Neural progenitor cell (in vitro differentiated cells): Measurements from ENCODE around the gene TBXAS1. TPM values are rescaled to one million over a fixed set of nuclear protein-coding genes. Genes with fewer than 3 reads are reported as not detected.

Source experiments
- DNase-seq: peaks from one replicate; pipeline ENCODE4 v3.0.0-alpha.2; 2016; ENCODE audit warnings: low spot score
- H2AFZ ChIP-seq: fragments of 200-600 bp; sonication (generic); replicated peaks from 2 replicates; pipeline ENCODE4 v1.6.1; 2016; ENCODE audit warnings: antibody characterized with exemption
- H3F3A ChIP-seq: fragments of 200-600 bp; sonication (generic); 2 replicates; pipeline ENCODE4 v1.6.1; 2016; ENCODE audit warnings: antibody characterized with exemption, low read depth
- H3K27ac ChIP-seq: fragments of 200-600 bp; sonication (generic); 2 replicates; pipeline ENCODE4 v1.5.1; 2016; ENCODE audit warnings: mild to moderate bottlenecking
- H3K27me3 ChIP-seq: fragments of 200-600 bp; sonication (generic); 2 replicates; pipeline ENCODE4 v1.6.1; 2016; ENCODE audit warnings: mild to moderate bottlenecking, moderate library complexity
- H3K36me3 ChIP-seq: fragments of 200-600 bp; sonication (generic); 2 replicates; pipeline ENCODE4 v1.5.1; 2016
- H3K4me1 ChIP-seq: fragments of 200-600 bp; sonication (generic); 2 replicates; pipeline ENCODE4 v1.6.1; 2016; ENCODE audit warnings: mixed run types
- H3K4me2 ChIP-seq: fragments of 200-600 bp; sonication (generic); 2 replicates; pipeline ENCODE4 v1.6.1; 2016
- H3K4me3 ChIP-seq: fragments of 200-600 bp; sonication (generic); 2 replicates; pipeline ENCODE4 v1.5.1; 2016
- H3K79me2 ChIP-seq: fragments of 200-600 bp; sonication (generic); 2 replicates; pipeline ENCODE4 v1.6.1; 2016; ENCODE audit warnings: low read depth
- H3K9ac ChIP-seq: fragments of 200-600 bp; sonication (generic); 2 replicates; pipeline ENCODE4 v1.6.1; 2016
- H3K9me3 ChIP-seq: fragments of 200-600 bp; sonication (generic); 2 replicates; pipeline ENCODE4 v1.5.1; 2016; ENCODE audit warnings: low read depth
- H4K20me1 ChIP-seq: fragments of 200-600 bp; sonication (generic); 2 replicates; pipeline ENCODE4 v1.6.1; 2016; ENCODE audit warnings: low read depth
- H3K27ac Mint-ChIP-seq: 3 replicates; pipeline ENCODE4 v1.8.0; 2021; ENCODE audit warnings: mixed read lengths
- H3K27me3 Mint-ChIP-seq: 2 replicates; pipeline ENCODE4 v1.8.0; 2022; ENCODE audit warnings: low read depth, mild to moderate bottlenecking, inconsistent platforms, moderate library complexity, mixed read lengths; ENCODE audit not compliant: insufficient read depth
- H3K36me3 Mint-ChIP-seq: 3 replicates; pipeline ENCODE4 v1.8.0; 2021; ENCODE audit warnings: mixed read lengths
- H3K4me1 Mint-ChIP-seq: 3 replicates; pipeline ENCODE4 v1.8.0; 2021; ENCODE audit warnings: mixed read lengths
- H3K4me3 Mint-ChIP-seq: 3 replicates; pipeline ENCODE4 v1.8.0; 2021; ENCODE audit warnings: mild to moderate bottlenecking, moderate library complexity, mixed read lengths
- H3K9me3 Mint-ChIP-seq: 3 replicates; pipeline ENCODE4 v1.8.0; 2020; ENCODE audit warnings: mixed read lengths
- EZH2 ChIP-seq: fragments of 200-600 bp; sonication (generic); IDR thresholded peaks from 2 replicates; pipeline ENCODE4 v1.6.1; 2017; ENCODE audit warnings: antibody characterized with exemption, mild to moderate bottlenecking, moderate library complexity
- EZH2phosphoT487 ChIP-seq: fragments of 200-600 bp; sonication (generic); IDR thresholded peaks from 2 replicates; pipeline ENCODE4 v1.6.1; 2017; ENCODE audit warnings: antibody characterized with exemption
- total RNA-seq: library from RNA; depleted of rRNA; stranded (reverse); fragments of >200 nt; gene quantifications from 2 replicates; pipeline ENCODE4 v1.2.3, GENCODE V29; 2015; ENCODE audit warnings: low replicate concordance
- TF ChIP-seq, protein P1 (sequence below): fragments of 200-600 bp; sonication (generic); IDR thresholded peaks from 2 replicates; pipeline ENCODE4 v1.5.1; 2017; ENCODE audit warnings: antibody characterized with exemption, mild to moderate bottlenecking

TBXAS1 gene
- total RNA-seq, 1 donor from 2014 or later = not detected

- Histone ChIP-seq H3K27me3 (no peaks in the 10 kb centered on the region), H3K27ac (no peak overlapping the region), H4K20me1 (no peaks in the 10 kb centered on the region), H3K4me3 (no peak overlapping the region), H3K9ac (no peak overlapping the region), H3K79me2 (no peaks in the 10 kb centered on the region), H2AFZ (no peak overlapping the region), H3K4me2 (no peak overlapping the region), H3K4me1 (no peaks in the 10 kb centered on the region), H3K36me3 (no peaks in the 10 kb centered on the region), H3K9me3 (no peaks in the 10 kb centered on the region), H3F3A (no peaks in the 10 kb centered on the region)
- H3K4me1 Mint-ChIP-seq = no peaks in the 10 kb centered on the region
- H3K4me3 Mint-ChIP-seq = no peak overlapping the region
- peaks cover 2% of the 10 kb centered on the region for H3K9me3 Mint-ChIP-seq
- DNase-seq = no peak
- H3K27ac Mint-ChIP-seq = no peak overlapping the region
- H3K36me3 Mint-ChIP-seq = no peaks in the 10 kb centered on the region
- TF ChIP-seq, protein P1, sequence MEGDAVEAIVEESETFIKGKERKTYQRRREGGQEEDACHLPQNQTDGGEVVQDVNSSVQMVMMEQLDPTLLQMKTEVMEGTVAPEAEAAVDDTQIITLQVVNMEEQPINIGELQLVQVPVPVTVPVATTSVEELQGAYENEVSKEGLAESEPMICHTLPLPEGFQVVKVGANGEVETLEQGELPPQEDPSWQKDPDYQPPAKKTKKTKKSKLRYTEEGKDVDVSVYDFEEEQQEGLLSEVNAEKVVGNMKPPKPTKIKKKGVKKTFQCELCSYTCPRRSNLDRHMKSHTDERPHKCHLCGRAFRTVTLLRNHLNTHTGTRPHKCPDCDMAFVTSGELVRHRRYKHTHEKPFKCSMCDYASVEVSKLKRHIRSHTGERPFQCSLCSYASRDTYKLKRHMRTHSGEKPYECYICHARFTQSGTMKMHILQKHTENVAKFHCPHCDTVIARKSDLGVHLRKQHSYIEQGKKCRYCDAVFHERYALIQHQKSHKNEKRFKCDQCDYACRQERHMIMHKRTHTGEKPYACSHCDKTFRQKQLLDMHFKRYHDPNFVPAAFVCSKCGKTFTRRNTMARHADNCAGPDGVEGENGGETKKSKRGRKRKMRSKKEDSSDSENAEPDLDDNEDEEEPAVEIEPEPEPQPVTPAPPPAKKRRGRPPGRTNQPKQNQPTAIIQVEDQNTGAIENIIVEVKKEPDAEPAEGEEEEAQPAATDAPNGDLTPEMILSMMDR = no peak
- TF ChIP-seq EZH2 = no peak
- TF ChIP-seq EZH2phosphoT487 = no peak
- H3K27me3 Mint-ChIP-seq = no peaks in the 10 kb centered on the region
Observed at GRCh38 chr7:139813151-139813550, 15.9 kb upstream of the TBXAS1 start.

DNA sequence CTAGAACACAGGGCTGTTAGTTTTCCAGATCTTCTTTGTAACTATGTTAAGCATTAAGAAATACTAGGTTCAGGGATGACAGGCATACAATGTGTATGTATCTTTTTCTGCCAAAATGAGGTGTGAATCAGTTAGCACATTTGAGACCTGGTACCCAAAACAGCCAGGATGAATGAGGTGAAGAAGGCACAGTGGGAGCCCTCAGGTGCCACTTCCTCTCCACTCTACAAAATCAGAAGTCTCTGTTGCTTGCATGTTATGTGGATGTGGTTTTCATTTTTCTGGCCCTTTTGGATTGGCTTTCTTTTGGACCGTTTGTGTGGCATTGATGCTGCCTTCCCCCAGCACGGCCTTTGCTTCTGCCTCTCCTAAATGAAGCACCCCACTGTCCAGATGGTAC lies 15.4 kb upstream of the TBXAS1 start:
- no peak overlapping the region for H3K4me3 ChIP-seq
- H4K20me1 ChIP-seq = no peaks in the 10 kb centered on the region
- H3K79me2 ChIP-seq = no peaks in the 10 kb centered on the region
- H3K27me3 ChIP-seq = no peaks in the 10 kb centered on the region
- no peak overlapping the region for H3K27ac ChIP-seq
- H3K9ac ChIP-seq = no peak overlapping the region
- Mint-ChIP-seq H3K4me1 (no peaks in the 10 kb centered on the region), H3K27me3 (no peaks in the 10 kb centered on the region), H3K4me3 (no peak overlapping the region), H3K36me3 (no peaks in the 10 kb centered on the region), H3K9me3 (peaks cover 2% of the 10 kb centered on the region), H3K27ac (no peak overlapping the region)
- no peak for TF ChIP-seq EZH2
- TF ChIP-seq EZH2phosphoT487 = no peak
- TF ChIP-seq, protein P1 = no peak
- H3K4me2 ChIP-seq = no peak overlapping the region
- H3K36me3 ChIP-seq = no peaks in the 10 kb centered on the region
- H3K9me3 ChIP-seq = no peaks in the 10 kb centered on the region
- no peak for DNase-seq
- no peaks in the 10 kb centered on the region for H3K4me1 ChIP-seq
- H2AFZ ChIP-seq = no peak overlapping the region
- H3F3A ChIP-seq = no peaks in the 10 kb centered on the region

DNA sequence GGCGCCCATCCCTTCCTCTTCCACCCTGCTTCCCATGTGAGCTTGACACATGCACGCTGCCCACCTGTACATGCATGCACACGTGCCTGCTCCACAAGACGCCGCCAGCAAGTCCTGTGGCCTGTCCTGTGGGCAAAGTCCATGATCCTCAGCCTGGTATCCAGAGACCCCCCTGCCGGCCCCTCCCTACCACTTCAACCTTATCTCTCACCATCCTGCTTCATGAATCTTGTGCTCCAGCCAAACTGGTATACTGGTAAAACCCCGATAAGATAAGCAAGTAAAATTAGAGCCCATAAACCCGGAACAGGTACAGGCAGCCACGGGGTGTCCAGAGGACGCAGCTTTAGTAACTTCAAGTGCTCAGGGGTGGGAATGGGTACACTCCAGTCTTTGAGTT lies 11.8 kb upstream of the TBXAS1 start:
- Histone ChIP-seq H3K9ac (no peak overlapping the region), H3F3A (no peaks in the 10 kb centered on the region), H2AFZ (no peak overlapping the region), H3K4me2 (no peak overlapping the region), H3K4me1 (no peaks in the 10 kb centered on the region), H3K9me3 (no peaks in the 10 kb centered on the region), H3K4me3 (no peak overlapping the region), H3K27ac (no peak overlapping the region), H4K20me1 (no peaks in the 10 kb centered on the region), H3K79me2 (no peaks in the 10 kb centered on the region), H3K36me3 (no peaks in the 10 kb centered on the region), H3K27me3 (no peaks in the 10 kb centered on the region)
- no peak for DNase-seq
- H3K4me1 Mint-ChIP-seq = no peaks in the 10 kb centered on the region
- TF ChIP-seq EZH2 (no peak), EZH2phosphoT487 (no peak)
- TF ChIP-seq, protein P1 = no peak
- peaks cover 2% of the 10 kb centered on the region for H3K9me3 Mint-ChIP-seq
- H3K27me3 Mint-ChIP-seq = no peaks in the 10 kb centered on the region
- H3K4me3 Mint-ChIP-seq = no peak overlapping the region
- H3K36me3 Mint-ChIP-seq = no peaks in the 10 kb centered on the region
- H3K27ac Mint-ChIP-seq = no peak overlapping the region
